GM18499 (cell line): ENCODE results near the gene RB1.

Source experiments
- ATAC-seq: cut with Tn5 transposase; IDR thresholded peaks from one replicate; pipeline ENCODE4 v1.9.1; 2021; ENCODE audit warnings: moderate number of reproducible peaks; ENCODE audit not compliant: insufficient read depth, unreplicated experiment

Gene RB1

GRCh38 chr13:48489666-48490065 is 186.1 kb downstream of the RB1 start:
- ATAC-seq = no peak

- no peak for ATAC-seq
These were observed 186.7 kb downstream of the RB1 start for GRCh38 chr13:48490241-48490640.

- ATAC-seq = no peak
These were observed 188.0 kb downstream of the RB1 start for GRCh38 chr13:48491423-48492095.

- peak; percentile 26 for ATAC-seq
These were observed 188.5 kb downstream of the RB1 start for GRCh38 chr13:48492096-48492440.

- peak; percentile 77 for ATAC-seq
These were observed 189.0 kb downstream of the RB1 start for GRCh38 chr13:48492470-48493065.

GRCh38 chr13:48493066-48493765 is 189.7 kb downstream of the RB1 start:
- ATAC-seq = no peak

- ATAC-seq = no peak
These were observed 190.3 kb downstream of the RB1 start for GRCh38 chr13:48493851-48494250.

- ATAC-seq = no peak
These were observed 191.3 kb downstream of the RB1 start for GRCh38 chr13:48494874-48495273.

GRCh38 chr13:48496271-48497161 is 193.0 kb downstream of the RB1 start:
- no peak for ATAC-seq

GRCh38 chr13:48497669-48498068 is 194.1 kb downstream of the RB1 start:
- ATAC-seq = no peak

GRCh38 chr13:48500652-48501197 is 197.2 kb downstream of the RB1 start:
- no peak for ATAC-seq

GRCh38 chr13:48501705-48502104 is 198.2 kb downstream of the RB1 start:
- ATAC-seq = no peak

GRCh38 chr13:48502601-48503319 is 199.2 kb downstream of the RB1 start:
- ATAC-seq = no peak

- ATAC-seq = no peak
These were observed 201.1 kb downstream of the RB1 start for GRCh38 chr13:48504606-48505005.

- ATAC-seq = no peak
These were observed 201.5 kb downstream of the RB1 start for GRCh38 chr13:48505012-48505411.

GRCh38 chr13:48505597-48506091 is 202.1 kb downstream of the RB1 start:
- ATAC-seq = peak; percentile 88

- ATAC-seq = no peak
These were observed 202.6 kb downstream of the RB1 start for GRCh38 chr13:48506092-48506701.

GRCh38 chr13:48507021-48507420 is 203.5 kb downstream of the RB1 start:
- ATAC-seq = no peak

GRCh38 chr13:48508011-48508410 is 204.5 kb downstream of the RB1 start:
- no peak for ATAC-seq
